ENCODE data around the gene DICER1.

Gene DICER1

GRCh38 chr14:95087619-95088018 lies 69.7 kb downstream of the DICER1 start:
- no peak for DNase-seq (ENCODE audit: low spot score)

DNA sequence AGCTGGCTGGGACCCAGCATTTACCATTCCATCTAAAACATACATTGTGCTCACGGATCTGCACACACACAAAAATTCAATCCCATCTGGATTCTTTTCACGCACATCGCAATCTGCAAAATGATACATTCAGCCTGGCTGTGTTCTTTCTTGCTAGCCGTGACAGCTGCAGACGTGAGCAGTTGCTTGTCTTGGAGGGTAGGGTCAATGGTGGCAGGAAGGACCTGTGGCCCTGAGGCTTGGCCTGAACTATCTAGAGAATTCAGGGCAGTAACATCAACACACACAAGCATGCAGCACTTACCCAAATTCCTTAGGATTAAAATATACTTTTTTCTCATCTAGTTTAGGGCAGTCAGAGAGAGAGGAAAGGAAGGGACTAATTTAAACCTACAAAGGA lies 72.0 kb downstream of the DICER1 start:
- no peak for DNase-seq (ENCODE audit: low spot score)

DNA sequence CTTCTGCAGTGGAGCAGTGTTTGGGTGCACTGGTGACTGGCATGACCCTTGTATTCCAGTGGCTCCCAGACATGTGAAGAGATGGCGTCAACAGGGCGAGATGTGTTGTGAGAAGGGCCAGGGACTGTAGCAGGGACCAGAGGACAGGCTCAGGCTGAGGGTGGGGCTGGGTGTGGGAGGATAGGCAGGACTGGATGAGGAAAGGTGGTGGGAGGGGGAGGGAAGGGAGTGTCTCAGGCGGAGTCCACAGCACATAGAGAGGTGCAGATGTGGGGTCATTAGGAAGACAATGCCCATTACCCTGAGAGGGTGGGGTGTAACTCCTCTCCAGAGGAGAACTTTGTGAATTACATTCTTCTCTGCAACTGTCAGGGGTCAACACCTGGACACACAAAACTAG lies 78.5 kb downstream of the DICER1 start:
- no peak for DNase-seq (ENCODE audit: low spot score)

DNA sequence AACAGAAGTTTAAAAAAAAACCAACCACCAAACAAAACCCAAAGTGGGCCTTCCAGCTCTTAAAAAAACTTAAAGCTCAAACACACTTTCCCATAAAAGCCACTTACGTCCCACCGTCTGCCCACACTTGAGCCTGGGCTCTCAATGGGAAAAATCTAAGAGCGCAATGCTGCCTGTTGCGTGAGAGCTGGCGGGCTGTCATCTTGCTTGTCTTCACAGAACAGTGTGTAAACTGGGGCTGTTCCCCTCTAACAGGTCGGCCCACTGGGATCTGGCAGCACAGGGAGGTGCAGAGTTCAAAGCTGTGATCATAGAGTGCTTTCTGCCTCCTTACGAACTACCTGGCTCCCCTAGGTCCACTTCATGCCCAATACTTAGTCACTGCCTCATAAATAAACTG lies 80.0 kb downstream of the DICER1 start:
- no peak for DNase-seq (ENCODE audit: low spot score)

- DNase-seq (ENCODE audit: low spot score): no peak
These were observed 81.5 kb downstream of the DICER1 start for GRCh38 chr14:95075789-95076188.

GRCh38 chr14:95073947-95074346 lies 83.4 kb downstream of the DICER1 start:
- no peak for DNase-seq (ENCODE audit: low spot score)

GRCh38 chr14:95072310-95072905 lies 84.9 kb downstream of the DICER1 start:
- no peak for DNase-seq (ENCODE audit: low spot score)

GRCh38 chr14:95071649-95072280 lies 85.6 kb downstream of the DICER1 start:
- DNase-seq (ENCODE audit: low spot score): no peak

DNA sequence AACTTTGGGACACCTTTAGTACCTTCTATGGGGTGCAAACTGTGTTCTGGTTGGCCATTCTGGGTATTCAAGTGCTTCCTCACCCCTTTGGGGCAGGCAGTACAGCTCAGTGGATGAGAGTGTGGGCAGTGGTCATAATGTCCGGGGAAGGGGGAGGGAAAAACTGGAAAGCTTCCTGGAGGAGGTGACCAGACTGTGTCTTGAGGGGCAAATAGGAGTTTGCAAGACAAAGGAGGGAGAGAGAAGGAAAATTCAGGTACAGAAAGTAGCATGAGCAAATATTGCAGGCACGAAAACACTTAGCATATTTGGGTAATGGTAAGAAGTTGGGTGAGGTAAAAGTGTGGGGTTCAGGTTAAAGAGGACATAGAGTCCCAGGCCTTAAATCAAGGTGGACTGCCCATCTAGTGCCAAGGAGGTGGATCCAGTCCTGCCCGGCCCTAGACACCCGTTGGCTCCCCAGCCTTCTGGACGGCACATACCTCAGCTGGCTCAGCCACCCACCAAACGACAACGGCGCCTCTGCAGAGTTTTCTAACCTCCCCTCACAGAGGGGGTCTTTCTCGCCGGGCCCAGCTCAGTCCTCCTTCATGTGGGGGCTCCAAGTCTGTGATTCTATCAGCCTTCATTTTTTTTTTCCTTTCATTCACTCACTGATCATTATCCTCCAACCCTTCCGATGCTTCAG lies 86.4 kb downstream of the DICER1 start:
- DNase-seq (ENCODE audit: low spot score): no peak

DNA sequence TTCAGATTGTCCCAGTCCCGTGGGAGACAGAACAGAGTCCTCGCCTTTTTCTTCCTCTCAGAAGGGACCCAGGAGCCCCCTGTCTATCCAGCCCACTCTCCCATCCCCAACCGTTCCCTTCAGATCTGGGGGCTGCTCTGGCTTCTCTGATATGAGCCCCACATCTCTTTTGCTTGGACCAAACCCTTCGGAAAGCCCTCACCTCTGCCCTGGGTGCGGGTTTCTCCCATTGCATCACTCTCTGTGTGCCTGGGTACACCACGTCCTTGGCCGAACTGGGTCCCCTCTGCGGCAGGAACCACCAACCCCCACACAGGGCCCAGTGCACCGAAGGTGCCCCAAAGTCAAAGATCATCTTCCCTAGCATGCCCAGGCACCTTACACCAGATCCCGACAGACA lies 87.8 kb downstream of the DICER1 start:
- DNase-seq (ENCODE audit: low spot score): no peak

DNA sequence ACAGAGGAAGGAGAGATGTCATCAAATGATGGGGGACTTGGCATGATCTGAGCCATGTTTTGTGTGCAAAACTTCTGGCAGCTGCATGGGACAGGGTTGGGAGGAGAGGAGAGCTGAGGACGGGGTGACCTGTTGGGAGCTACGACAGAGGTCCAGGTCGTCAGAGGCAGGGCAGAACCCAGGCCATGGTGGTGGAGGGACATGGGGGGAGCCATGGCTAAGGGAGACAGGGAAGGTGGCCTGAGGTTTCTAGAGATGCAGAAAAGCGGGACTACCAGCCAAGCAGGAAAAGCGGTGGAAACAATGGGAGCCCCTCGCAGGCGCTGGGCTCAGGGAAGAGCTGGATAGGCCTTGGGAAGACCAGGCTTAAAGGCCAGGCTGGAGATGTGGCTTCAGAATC lies 88.3 kb downstream of the DICER1 start:
- no peak for DNase-seq (ENCODE audit: low spot score)

DNA sequence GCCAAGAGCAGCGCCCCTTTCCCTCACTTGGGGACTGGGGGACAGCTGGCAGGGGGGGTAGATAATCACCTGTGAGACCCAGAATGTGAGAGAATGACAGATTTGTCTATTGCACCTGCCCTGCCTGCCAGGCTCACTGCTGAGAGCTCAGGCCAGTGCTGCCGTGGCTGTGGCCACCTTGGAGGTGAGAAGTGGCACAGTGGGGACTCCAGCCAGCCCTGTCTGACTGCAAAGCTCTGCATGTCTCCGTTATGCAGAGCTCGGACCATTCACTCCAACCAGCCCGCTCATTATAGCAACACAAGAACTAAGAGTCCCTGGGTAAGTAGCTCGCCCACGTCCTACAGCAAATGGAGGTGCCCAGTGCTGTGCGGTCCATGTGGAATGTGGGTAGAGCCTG lies 88.8 kb downstream of the DICER1 start:
- DNase-seq (ENCODE audit: low spot score): no peak

DNA sequence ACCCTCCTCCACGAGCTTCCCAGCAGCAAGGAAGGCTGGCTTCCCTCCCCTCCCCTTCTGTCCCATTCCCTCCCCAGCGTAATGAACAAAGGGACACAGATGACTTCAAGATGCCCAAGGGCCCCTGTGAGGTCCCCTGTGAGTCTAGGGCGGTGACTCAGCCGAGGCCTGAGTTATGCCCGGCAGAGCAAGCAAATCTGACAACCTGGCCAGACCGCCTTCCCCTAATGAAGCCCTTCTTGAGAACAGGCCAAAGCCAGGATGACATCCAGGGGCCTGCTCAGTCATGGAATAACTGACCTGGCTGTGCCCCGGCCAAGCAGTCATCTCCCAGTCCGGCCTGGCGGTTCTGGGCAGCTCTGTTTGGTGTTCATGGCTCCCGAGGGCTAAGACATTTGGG lies 89.2 kb downstream of the DICER1 start:
- no peak for DNase-seq (ENCODE audit: low spot score)

DNA sequence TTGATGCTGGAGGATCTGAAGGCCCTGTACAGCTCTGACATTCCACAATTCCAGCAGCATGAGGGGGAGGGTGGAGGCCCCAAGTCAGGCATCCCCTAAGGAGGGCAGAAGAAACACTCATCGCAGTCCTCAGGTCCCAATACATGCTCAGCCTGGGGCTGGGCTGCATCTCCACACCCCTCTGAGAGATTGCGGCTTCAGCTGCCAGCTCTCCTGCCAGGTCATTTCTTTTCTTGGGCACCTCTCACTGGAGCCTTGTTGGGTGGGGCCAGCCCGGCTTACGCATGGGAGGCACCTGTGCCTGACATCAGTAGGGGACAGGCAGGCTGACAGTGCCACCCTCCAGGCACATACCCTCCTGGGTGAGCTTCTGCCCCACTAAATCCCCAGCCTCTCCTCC lies 89.8 kb downstream of the DICER1 start:
- no peak for DNase-seq (ENCODE audit: low spot score)

- no peak for DNase-seq (ENCODE audit: low spot score)
These were observed 90.8 kb downstream of the DICER1 start for GRCh38 chr14:95066427-95066986.

DNA sequence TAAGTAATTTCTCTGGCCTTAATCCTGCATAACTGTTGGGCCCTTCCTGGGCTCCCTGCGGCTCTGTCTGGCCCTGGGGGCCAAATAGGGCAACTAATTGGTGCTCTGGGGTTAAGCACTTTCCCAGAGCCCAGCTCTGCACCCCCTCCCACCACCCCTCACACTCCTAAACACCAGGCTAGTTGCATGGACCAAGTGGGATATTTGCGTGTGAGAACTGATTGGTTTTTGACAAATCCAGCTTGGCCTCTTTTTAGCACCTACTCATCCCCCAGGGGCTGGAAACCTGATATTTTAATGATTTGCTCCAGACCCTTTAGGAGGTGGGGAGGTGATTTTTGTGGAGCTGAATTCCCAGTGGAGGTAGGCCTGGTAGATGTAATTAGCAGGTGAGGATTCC lies 91.9 kb downstream of the DICER1 start:
- no peak for DNase-seq (ENCODE audit: low spot score)

- DNase-seq (ENCODE audit: low spot score): no peak
These were observed 92.6 kb downstream of the DICER1 start for GRCh38 chr14:95064734-95065133.

GRCh38 chr14:95064256-95064655 lies 93.1 kb downstream of the DICER1 start:
- DNase-seq (ENCODE audit: low spot score): no peak

GRCh38 chr14:95063391-95063790 lies 93.9 kb downstream of the DICER1 start:
- DNase-seq (ENCODE audit: low spot score): no peak

DNA sequence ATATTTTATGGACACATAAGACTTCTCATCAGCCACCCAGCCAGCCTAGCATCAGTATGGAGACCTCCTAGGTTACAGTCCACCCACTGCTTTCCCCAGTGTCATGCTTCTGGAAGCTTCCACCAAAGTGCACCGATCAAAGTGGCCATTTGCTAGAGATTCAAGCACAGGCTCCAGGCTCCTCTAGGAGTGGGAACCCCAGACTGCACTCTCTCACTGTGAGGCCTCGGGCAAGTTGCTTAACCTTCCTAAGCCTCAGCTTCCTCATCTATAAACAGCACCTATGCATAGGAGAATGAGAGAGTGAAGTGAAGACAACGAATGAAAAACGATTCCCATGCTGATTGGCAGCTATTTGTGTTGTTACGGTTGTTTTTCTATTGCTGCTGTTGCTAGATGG lies 94.4 kb downstream of the DICER1 start:
- no peak for DNase-seq (ENCODE audit: low spot score)

- no peak for DNase-seq (ENCODE audit: low spot score)
These were observed 95.1 kb downstream of the DICER1 start for GRCh38 chr14:95062220-95062619.

GRCh38 chr14:95061317-95062093 lies 95.8 kb downstream of the DICER1 start:
- no peak for DNase-seq (ENCODE audit: low spot score)

GRCh38 chr14:95059126-95059525 lies 98.2 kb downstream of the DICER1 start:
- DNase-seq (ENCODE audit: low spot score): no peak

Data from RKO (cell line).